Left ventricle myocardium superior (tissue), 1 donor: ENCODE data around the gene FAT2. TPM values are rescaled to one million over a fixed set of nuclear protein-coding genes. Genes with fewer than 3 reads are reported as not detected.

Experiments
- ATAC-seq: fragments of 200-7000 bp; cut with Tn5 transposase; one replicate; pipeline ENCODE4 v1.9.1; 2020; ENCODE audit warnings: mild to moderate bottlenecking, moderate library complexity
- DNase-seq: peaks from one replicate; pipeline ENCODE4 v3.0.0-alpha.2; 2020
- intact Hi-C: fragments of 100-400 bp; cut with micrococcal nuclease; formaldehyde crosslinking; loops from one replicate; pipeline ENCODE4 v1.11.0; 2022
- total RNA-seq: library from RNA; stranded (reverse); fragmentation: NEBNext Ultra II Directional; extraction: Animal tissue kit (Norgen Biotek cat#: 25700); gene quantifications from one replicate; pipeline ENCODE4 v1.2.1, GENCODE V29; 2021
- donor health status: DM: no; HTN: yes; CAD: no; lungs with severe emphysema.

Gene FAT2
- total RNA-seq, 1 donor from 2014 or later: not detected

- intact Hi-C loops: no loop called here
- peak; percentile 55 for ATAC-seq
- no peak for DNase-seq
Observed at GRCh38 chr5:151570058-151570457, 21.1 kb downstream of the FAT2 start.

- intact Hi-C loops: no loop called here
- DNase-seq: peak; percentile 38
- ATAC-seq: peak; percentile 71
Observed at GRCh38 chr5:151569132-151570046, 21.7 kb downstream of the FAT2 start.

- intact Hi-C loops: no loop called here
- ATAC-seq (no peak), DNase-seq (no peak)
Observed at GRCh38 chr5:151568036-151568435, 23.1 kb downstream of the FAT2 start.

GRCh38 chr5:151565971-151566370, 25.2 kb downstream of the FAT2 start:
- DNase-seq (no peak), ATAC-seq (no peak)
- intact Hi-C loops: no loop called here

GRCh38 chr5:151562019-151562707, 29.0 kb downstream of the FAT2 start:
- intact Hi-C loops: no loop called here
- ATAC-seq (no peak), DNase-seq (no peak)

- DNase-seq (no peak), ATAC-seq (no peak)
- intact Hi-C loops: no loop called here
Observed at GRCh38 chr5:151557951-151558350, 33.2 kb downstream of the FAT2 start.

- ATAC-seq: no peak
- intact Hi-C loops: no loop called here
Observed at GRCh38 chr5:151557466-151557865, 33.7 kb downstream of the FAT2 start.

GRCh38 chr5:151556806-151557205, 34.3 kb downstream of the FAT2 start:
- intact Hi-C loops: no loop called here
- no peak for ATAC-seq
- no peak for DNase-seq

More at GRCh38 chr5:151557466-151557865, 33.7 kb downstream of the FAT2 start:
- no peak for DNase-seq

- DNase-seq: no peak
- intact Hi-C loops: no loop called here
- no peak for ATAC-seq
Observed at GRCh38 chr5:151555760-151556576, 35.2 kb downstream of the FAT2 start.

- intact Hi-C loops: no loop called here
- ATAC-seq (no peak), DNase-seq (no peak)
Observed at GRCh38 chr5:151553695-151554094, 37.4 kb downstream of the FAT2 start.

- intact Hi-C loops: no loop called here
- ATAC-seq: no peak
- DNase-seq: no peak
Observed at GRCh38 chr5:151553130-151553670, 37.9 kb downstream of the FAT2 start.

- DNase-seq (no peak), ATAC-seq (no peak)
- intact Hi-C loops: no loop called here
Observed at GRCh38 chr5:151551985-151552384, 39.1 kb downstream of the FAT2 start.

GRCh38 chr5:151550146-151550545, 41.0 kb downstream of the FAT2 start:
- no peak for ATAC-seq
- intact Hi-C loops: no loop called here
- no peak for DNase-seq

GRCh38 chr5:151549713-151550112, 41.4 kb downstream of the FAT2 start:
- no peak for DNase-seq
- ATAC-seq: no peak
- intact Hi-C loops: no loop called here

- ATAC-seq (no peak), DNase-seq (no peak)
- intact Hi-C loops: no loop called here
Observed at GRCh38 chr5:151547364-151547763, 43.8 kb downstream of the FAT2 start.

GRCh38 chr5:151541571-151541970, 49.6 kb downstream of the FAT2 start:
- intact Hi-C loops: no loop called here
- no peak for ATAC-seq
- DNase-seq: no peak
